Measurements from ENCODE around the gene APC.

DNA sequence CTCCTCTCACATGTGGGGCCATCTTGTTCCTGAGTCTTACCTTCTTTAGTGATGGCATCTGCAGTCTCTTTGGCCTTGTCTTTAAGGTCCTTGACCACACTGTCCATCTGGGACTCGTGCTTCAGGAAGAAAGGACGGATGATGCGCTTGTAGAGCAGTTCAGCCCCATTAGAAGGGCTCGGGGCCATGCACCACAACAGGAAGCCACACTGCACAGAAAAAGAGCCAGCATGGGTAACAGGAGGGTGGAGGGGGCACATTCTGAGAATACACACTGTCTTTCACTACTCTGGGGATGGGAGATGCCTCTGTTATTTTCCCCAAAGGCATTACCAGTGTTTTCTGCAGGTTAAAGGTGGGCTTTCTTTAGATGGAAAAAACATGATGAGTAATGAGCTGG is 149.3 kb downstream of the APC start:
- no peak for TF ChIP-seq ZNF263 (CRISPR knock-in tag; IDR thresholded peaks at IDR 0.05; ENCODE audit: low read depth)
- TF ChIP-seq, protein P1, sequence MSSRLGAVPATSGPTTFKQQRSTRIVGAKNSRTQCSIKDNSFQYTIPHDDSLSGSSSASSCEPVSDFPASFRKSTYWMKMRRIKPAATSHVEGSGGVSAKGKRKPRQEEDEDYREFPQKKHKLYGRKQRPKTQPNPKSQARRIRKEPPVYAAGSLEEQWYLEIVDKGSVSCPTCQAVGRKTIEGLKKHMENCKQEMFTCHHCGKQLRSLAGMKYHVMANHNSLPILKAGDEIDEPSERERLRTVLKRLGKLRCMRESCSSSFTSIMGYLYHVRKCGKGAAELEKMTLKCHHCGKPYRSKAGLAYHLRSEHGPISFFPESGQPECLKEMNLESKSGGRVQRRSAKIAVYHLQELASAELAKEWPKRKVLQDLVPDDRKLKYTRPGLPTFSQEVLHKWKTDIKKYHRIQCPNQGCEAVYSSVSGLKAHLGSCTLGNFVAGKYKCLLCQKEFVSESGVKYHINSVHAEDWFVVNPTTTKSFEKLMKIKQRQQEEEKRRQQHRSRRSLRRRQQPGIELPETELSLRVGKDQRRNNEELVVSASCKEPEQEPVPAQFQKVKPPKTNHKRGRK (CRISPR knock-in tag; IDR thresholded peaks at IDR 0.05; ENCODE audit: borderline replicate concordance): no peak
- TF ChIP-seq HMGA2 (CRISPR knock-in tag; IDR thresholded peaks at IDR 0.05): no peak

Data from WTC11 (cell line).